ENCODE measurements around the gene ZNF469.

ZNF469 gene

GRCh38 chr16:88380099-88380498, 2.7 kb upstream of the ZNF469 start:
- no peak for DNase-seq

- no peak for DNase-seq
These were observed 2.1 kb upstream of the ZNF469 start for GRCh38 chr16:88380619-88381018.

DNA sequence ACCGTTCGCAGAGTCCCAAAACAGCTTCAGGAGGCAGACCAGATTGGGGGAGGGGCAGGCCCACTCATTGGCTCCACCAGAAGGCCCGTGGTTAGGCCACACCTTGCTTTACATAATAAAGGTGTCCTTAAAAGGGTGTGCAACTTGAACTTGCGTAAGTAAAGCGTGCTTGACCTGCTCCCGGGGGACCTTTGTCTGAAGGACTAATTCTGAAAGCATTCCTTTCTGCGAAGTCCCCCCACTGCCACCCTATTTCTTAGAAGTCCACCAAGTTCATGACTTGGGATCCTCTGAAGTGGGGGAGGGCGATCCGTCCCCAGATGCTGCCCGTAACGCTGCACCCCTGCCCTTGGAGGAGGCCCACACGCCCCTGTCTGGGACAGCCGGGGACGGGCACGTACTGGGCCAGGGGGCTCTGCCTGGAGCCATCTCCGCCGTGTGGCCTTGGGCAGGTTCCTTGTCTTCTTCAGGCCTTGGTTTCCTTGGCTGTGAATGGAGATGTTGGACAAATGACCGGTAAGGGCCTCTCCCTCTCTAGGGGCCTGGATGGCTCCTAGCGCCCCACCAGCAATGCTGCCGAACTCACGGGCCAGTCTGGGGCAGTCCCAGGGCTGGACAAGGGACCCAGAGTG, 823 bp upstream of the ZNF469 start:
- no peak for DNase-seq

DNA sequence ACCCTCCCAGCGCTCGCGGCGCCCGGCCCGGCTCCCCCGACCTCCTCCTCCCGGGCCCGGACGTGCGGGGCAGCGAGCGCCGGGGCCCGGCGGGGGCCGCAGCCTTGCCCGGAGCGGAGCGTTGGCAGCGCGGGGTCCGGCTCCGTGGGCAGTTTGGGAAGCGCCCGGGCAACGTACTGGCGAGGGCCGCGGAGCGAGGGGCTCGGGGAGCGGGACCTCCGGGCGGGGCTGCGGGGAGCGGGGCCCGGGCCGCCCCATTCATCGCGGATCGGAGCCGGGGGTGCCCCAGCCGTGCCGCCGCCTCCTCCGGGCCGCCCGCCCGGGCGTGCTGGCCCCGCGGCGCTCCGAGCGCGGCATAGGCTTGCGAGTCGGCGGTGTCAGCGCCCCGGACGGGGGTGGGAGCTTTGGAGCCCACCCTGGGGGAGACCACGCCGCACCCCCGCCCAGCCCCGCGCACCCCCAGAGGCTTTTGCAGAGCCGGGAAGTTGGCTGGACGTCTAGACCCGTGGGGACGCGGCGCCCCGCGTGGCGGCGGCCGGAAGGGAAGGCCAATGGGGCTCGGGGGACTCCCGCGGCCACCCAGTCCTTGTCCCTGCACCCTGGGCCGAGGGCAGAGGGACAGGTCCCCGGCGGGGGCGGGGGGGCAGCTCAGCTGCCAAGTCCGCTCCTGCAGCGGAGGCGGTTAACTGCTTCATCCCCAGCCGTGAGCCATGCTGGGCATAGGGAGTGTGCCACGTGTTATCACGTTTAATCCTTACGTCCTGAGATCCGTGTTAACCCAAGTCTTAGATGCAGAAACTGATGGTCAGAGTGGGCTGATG, 852 bp downstream of the ZNF469 start:
- no peak for DNase-seq

GRCh38 chr16:88384222-88385111, 1.7 kb downstream of the ZNF469 start:
- no peak for DNase-seq

GRCh38 chr16:88385112-88385594, 2.4 kb downstream of the ZNF469 start:
- DNase-seq, result no peak

GRCh38 chr16:88385831-88386815, 3.4 kb downstream of the ZNF469 start:
- no peak for DNase-seq

- no peak for DNase-seq
These were observed 4.5 kb downstream of the ZNF469 start for GRCh38 chr16:88387180-88387765.

DNA sequence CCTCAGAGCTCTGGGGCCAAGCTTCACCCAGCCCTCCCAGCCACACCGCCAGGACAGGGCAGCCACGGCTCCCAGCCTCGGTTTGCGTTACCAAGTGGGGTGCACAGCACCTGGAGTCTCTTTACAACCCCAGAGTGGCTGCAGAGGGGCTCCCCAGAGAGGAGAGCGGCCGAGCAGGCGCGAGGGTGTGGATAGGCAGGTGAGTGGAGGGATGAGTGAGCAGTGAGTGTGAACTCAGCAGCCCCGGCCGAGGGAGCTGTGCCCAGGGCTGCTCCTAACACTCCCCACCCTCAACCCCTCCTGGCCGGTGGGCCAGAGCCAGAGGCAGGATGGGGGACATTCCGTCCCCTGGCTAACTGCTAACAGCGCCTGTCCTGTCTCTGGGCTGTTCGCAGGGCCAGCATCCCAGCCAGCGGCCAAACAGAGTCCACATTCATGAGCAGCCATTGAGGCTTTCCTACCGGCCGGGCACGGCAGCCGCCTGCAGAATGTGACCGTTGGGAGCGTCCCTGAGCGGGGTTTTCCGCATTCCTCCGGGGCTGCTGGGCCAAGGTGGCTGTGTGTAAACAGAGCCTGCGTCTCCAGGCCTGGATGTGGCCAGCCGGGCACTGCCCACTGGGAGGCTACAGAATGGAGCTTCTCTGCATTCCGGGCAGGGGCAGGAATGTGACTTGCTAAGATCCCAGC, 5.3 kb downstream of the ZNF469 start:
- DNase-seq, result no peak

GRCh38 chr16:88389191-88389590, 6.4 kb downstream of the ZNF469 start:
- no peak for DNase-seq

DNA sequence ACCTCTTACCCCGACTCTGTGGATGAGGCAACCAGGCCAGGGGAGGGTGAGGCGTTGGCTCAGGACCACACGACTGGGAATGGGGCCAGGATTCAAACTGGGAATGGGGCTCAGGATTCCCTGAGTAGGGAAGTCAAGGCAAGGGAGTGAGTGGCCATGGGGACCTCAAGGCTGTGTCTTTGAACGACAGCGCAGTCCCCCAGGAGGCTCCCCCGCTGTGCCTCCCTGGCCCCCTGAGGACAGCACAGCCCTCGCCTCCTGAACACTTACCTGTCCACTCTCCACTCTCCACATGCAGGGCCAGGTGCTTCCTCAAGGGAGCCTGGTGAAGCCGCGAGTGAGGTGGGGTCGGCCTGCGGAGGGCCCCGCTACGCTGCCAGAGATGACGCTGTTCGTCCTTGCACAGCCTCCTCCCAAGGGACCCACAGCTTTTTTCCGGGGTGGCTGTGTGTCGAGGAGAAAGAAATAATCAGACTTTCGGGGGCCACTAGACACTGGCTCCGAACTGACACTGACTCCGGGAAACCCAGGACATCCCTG, 6.9 kb downstream of the ZNF469 start:
- DNase-seq, result no peak

DNA sequence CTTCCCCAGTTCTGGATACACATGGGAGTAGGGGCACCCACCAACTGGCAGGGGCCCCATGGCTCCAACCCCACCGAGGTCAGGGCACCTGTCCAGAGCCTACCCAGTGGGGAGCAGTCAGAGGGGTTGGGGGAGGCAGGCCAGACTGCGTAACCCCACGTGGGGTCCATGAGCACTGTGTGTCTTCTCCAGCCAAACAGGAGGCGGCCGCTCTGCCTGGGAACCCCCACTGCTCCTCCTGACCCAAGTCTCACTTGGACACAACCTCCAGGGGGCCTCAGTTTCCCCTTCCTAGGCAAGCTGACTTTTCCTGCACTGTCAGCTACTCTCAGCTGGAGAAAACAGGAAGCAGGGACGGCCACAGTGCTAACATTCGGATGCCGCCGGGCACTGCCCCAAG, 7.5 kb downstream of the ZNF469 start:
- DNase-seq, result no peak

DNA sequence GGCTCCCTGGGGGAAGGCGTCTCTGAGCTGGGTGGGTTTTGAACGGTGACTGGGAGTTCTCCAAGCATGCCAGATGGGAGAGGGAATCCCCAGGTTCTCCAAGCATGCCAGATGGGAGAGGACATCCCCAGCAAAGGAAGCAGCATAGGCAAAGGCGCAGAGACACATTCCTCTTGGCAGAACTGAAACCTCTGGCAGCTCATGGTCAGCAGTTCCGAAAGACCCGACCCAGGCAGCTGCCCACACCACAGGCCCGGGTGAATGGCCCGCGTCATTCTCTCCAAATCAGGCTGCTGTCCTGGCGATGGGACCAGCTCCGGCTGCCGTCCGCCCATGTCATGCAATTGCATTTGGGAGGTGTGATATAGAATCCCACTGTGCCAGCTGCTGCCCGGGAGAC, 8.0 kb downstream of the ZNF469 start:
- peak; percentile 24 for DNase-seq

- DNase-seq, result no peak
These were observed 8.5 kb downstream of the ZNF469 start for GRCh38 chr16:88391144-88391850.

GRCh38 chr16:88392111-88392510, 9.4 kb downstream of the ZNF469 start:
- DNase-seq, result no peak

- no peak for DNase-seq
These were observed 9.9 kb downstream of the ZNF469 start for GRCh38 chr16:88392616-88393015.

GRCh38 chr16:88393034-88393433, 10.3 kb downstream of the ZNF469 start:
- no peak for DNase-seq

DNA sequence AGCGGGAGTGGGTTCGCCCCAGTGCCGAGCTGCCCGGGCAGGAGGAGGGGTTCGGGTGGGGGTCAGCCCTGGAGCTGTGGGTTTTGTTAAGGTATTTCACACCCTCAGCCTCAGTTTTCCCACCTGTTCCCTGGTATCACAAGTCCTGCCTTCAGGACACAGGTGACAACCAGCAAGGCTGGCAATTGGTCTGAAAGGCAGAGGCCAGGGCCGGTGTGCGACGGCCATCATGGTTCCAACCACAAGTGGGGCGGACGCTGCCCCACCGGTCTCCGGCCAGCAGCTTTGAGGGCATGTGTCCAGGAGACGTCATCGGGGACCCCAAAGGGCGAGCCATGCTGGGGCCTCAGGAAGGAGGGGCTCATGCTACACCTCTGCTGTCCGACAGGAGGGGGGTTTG, 10.8 kb downstream of the ZNF469 start:
- no peak for DNase-seq

- DNase-seq, result no peak
These were observed 11.7 kb downstream of the ZNF469 start for GRCh38 chr16:88394426-88394825.

All from NCI-H2171 (cell line).